Spleen (tissue), 7 donors: ENCODE results near the gene ZNF414.

ENCODE experiments used
- CTCF ChIP-seq, 11 experiments: fragments of 200-600 bp in 7 of 11; fragments of 450-650 bp in 4 of 11; sonication (generic) in 4 of 11; IDR thresholded peaks in 8 of 11; conservative IDR thresholded peaks in 3 of 11; 1 replicate in 7 of 11; 2 replicates in 4 of 11; pipeline versions ENCODE4 v1.4.0 to v1.8.0; 2016 to 2021; ENCODE audit warnings: antibody characterized with exemption in 11 of 11, inconsistent platforms in 4 of 11, mild to moderate bottlenecking in 1 of 11
- POLR2A ChIP-seq, 3 donors: fragments of 450-650 bp; IDR thresholded peaks; one replicate each; pipeline ENCODE4 v1.5.1; 2017; ENCODE audit warnings: antibody characterized with exemption in 3 of 3, mild to moderate bottlenecking in 1 of 3
- POLR2AphosphoS5 ChIP-seq, 3 donors: sonication (generic); formaldehyde crosslinking; IDR thresholded peaks; one replicate each; pipeline ENCODE4 v1.5.1; 2017; ENCODE audit warnings: antibody characterized with exemption in 3 of 3
- donor health status: DM: no; HTN: no; CAD: no; lungs with moderate emphysema.
- donor health status: DM: no; HTN: no; CAD: no.
- donor health status: DM: no; HTN: no; CAD: no.

- no peak for TF ChIP-seq CTCF (IDR thresholded peaks at IDR 0.05 in 8 of 11, conservative IDR thresholded peaks at IDR 0.05 in 3 of 11)
- TF ChIP-seq POLR2A (IDR thresholded peaks at IDR 0.05), result no peak
- TF ChIP-seq POLR2AphosphoS5 (IDR thresholded peaks at IDR 0.05), result peak; percentile 9 to 20 (median 9)
Observed at GRCh38 chr19:8500158-8500557, 13.8 kb downstream of the ZNF414 start.
